Right atrium auricular region (tissue), 2 donors: Measurements from ENCODE around the gene TMEM178B. TPM values are rescaled to one million over a fixed set of nuclear protein-coding genes. Genes with fewer than 3 reads are reported as not detected.
A peak's percentile ranks its signal among the peaks of the same experiment; 100 is the strongest.

Experiments
- DNase-seq: peaks from one replicate; pipeline ENCODE4 v3.0.0-alpha.2; 2019; ENCODE audit warnings: low spot score
- H3K27ac ChIP-seq, 2 donors: fragments of 200-600 bp; sonication (generic); 1 replicate in 1 of 2; 2 replicates in 1 of 2; pipeline ENCODE4 v1.5.1; 2016 to 2019
- H3K27me3 ChIP-seq, 2 donors: fragments of 200-600 bp; sonication (generic); one replicate each; pipeline versions ENCODE4 v1.5.1 to v1.6.0; 2017 to 2019
- H3K36me3 ChIP-seq: fragments of 200-600 bp; sonication (generic); one replicate; pipeline ENCODE4 v1.5.1; 2016
- H3K4me1 ChIP-seq, 2 donors: fragments of 200-600 bp; sonication (generic); one replicate each; pipeline versions ENCODE4 v1.5.1 to v1.6.0; 2017 to 2019
- H3K4me3 ChIP-seq, 2 donors: fragments of 200-600 bp; sonication (generic); 1 replicate in 1 of 2; 2 replicates in 1 of 2; pipeline ENCODE4 v1.5.1; 2017 to 2019; ENCODE audit warnings: mild to moderate bottlenecking in 1 of 2, moderate library complexity in 1 of 2
- H3K9me3 ChIP-seq, 2 donors: fragments of 200-600 bp; sonication (generic); one replicate each; pipeline ENCODE4 v1.5.1; 2019
- CTCF ChIP-seq, 2 donors: fragments of 200-600 bp; sonication (generic); IDR thresholded peaks; one replicate each; pipeline ENCODE4 v1.5.1; 2019; ENCODE audit warnings: antibody characterized with exemption in 2 of 2
- total RNA-seq, 2 donors: library from RNA; depleted of rRNA; stranded (reverse); fragments of >200 nt; gene quantifications; one replicate each; pipeline ENCODE4 v1.1.0, GENCODE V29; 2016

The TMEM178B gene
- total RNA-seq, 2 donors from 2014 or later = 15.8 to 48.7 TPM

- H3K27me3 ChIP-seq = no peaks in the 10 kb centered on the region
- H3K27ac ChIP-seq = no peak overlapping the region
- no peak for DNase-seq
- no peak for TF ChIP-seq CTCF (IDR thresholded peaks at IDR 0.05)
- no peak overlapping the region for H3K4me3 ChIP-seq
- no peaks in the 10 kb centered on the region for H3K9me3 ChIP-seq
- no peaks in the 10 kb centered on the region for H3K4me1 ChIP-seq
- no peaks in the 10 kb centered on the region for H3K36me3 ChIP-seq
Observed at GRCh38 chr7:141208539-141208938, 134.7 kb downstream of the TMEM178B start.

GRCh38 chr7:141209454-141209853 lies 135.6 kb downstream of the TMEM178B start:
- no peak overlapping the region for H3K4me3 ChIP-seq
- no peak for DNase-seq
- H3K27me3 ChIP-seq = no peaks in the 10 kb centered on the region
- no peaks in the 10 kb centered on the region for H3K4me1 ChIP-seq
- no peak overlapping the region for H3K27ac ChIP-seq
- no peak for TF ChIP-seq CTCF (IDR thresholded peaks at IDR 0.05)
- no peaks in the 10 kb centered on the region for H3K36me3 ChIP-seq
- H3K9me3 ChIP-seq = no peaks in the 10 kb centered on the region

- no peak for TF ChIP-seq CTCF (IDR thresholded peaks at IDR 0.05)
- Histone ChIP-seq H3K27ac (no peak overlapping the region), H3K9me3 (no peaks in the 10 kb centered on the region), H3K27me3 (no peaks in the 10 kb centered on the region), H3K36me3 (no peaks in the 10 kb centered on the region), H3K4me1 (no peaks in the 10 kb centered on the region), H3K4me3 (no peak overlapping the region)
- DNase-seq = no peak
Observed at GRCh38 chr7:141210862-141211261, 137.0 kb downstream of the TMEM178B start.

GRCh38 chr7:141213226-141213625 lies 139.4 kb downstream of the TMEM178B start:
- Histone ChIP-seq H3K27ac (peak overlapping the region in 1 of 2 donors; percentile 16), H3K9me3 (no peaks in the 10 kb centered on the region), H3K4me3 (no peak overlapping the region), H3K27me3 (no peaks in the 10 kb centered on the region), H3K36me3 (no peaks in the 10 kb centered on the region), H3K4me1 (peaks cover 0 to 8% of the 10 kb centered on the region in 2 donors)
- DNase-seq = no peak
- no peak for TF ChIP-seq CTCF (IDR thresholded peaks at IDR 0.05)

GRCh38 chr7:141217938-141218337 lies 144.1 kb downstream of the TMEM178B start:
- Histone ChIP-seq H3K9me3 (no peaks in the 10 kb centered on the region), H3K27ac (no peak overlapping the region), H3K27me3 (no peaks in the 10 kb centered on the region), H3K36me3 (no peaks in the 10 kb centered on the region), H3K4me3 (no peak overlapping the region), H3K4me1 (peaks cover 0 to 8% of the 10 kb centered on the region in 2 donors)
- TF ChIP-seq CTCF (IDR thresholded peaks at IDR 0.05) = no peak
- no peak for DNase-seq

GRCh38 chr7:141218941-141219340 lies 145.1 kb downstream of the TMEM178B start:
- Histone ChIP-seq H3K27me3 (no peaks in the 10 kb centered on the region), H3K27ac (no peak overlapping the region), H3K36me3 (no peaks in the 10 kb centered on the region), H3K4me3 (no peak overlapping the region), H3K4me1 (peaks cover 0 to 8% of the 10 kb centered on the region in 2 donors), H3K9me3 (no peaks in the 10 kb centered on the region)
- no peak for DNase-seq
- TF ChIP-seq CTCF (IDR thresholded peaks at IDR 0.05) = no peak
